Effector memory CD8-positive, alpha-beta T cell (primary cell): ENCODE results near the gene RFFL.
"Not testable (repeated sequence)": the region's sequence is repeated elsewhere in the genome, so short reads cannot be mapped to it uniquely, and the experiment has no call there.

Source experiments
- ATAC-seq: fragments of 150-1000 bp; cut with Tn5 transposase; replicated peaks from 2 replicates; pipeline ENCODE4 v1.10.0; 2021; ENCODE audit warnings: mild to moderate bottlenecking, moderate library complexity
- DNase-seq, 3 experiments: peaks; one replicate each; pipeline ENCODE4 v3.0.0; 2021
- H3K27ac Mint-ChIP-seq, 2 donors: one replicate each; pipeline ENCODE4 v1.8.0; 2022; ENCODE audit warnings: mild to moderate bottlenecking in 2 of 2, mixed read lengths in 2 of 2, moderate library complexity in 2 of 2
- H3K27me3 Mint-ChIP-seq, 2 donors: one replicate each; pipeline ENCODE4 v1.8.0; 2022; ENCODE audit warnings: mixed read lengths in 2 of 2
- H3K36me3 Mint-ChIP-seq: one replicate; pipeline ENCODE4 v1.8.0; 2022; ENCODE audit warnings: mild to moderate bottlenecking, moderate library complexity, mixed read lengths; ENCODE audit not compliant: insufficient read depth
- H3K4me1 Mint-ChIP-seq, 2 donors: one replicate each; pipeline ENCODE4 v1.8.0; 2022; ENCODE audit warnings: low read depth in 2 of 2, mixed read lengths in 2 of 2
- H3K4me3 Mint-ChIP-seq, 2 donors: one replicate each; pipeline ENCODE4 v1.8.0; 2022; ENCODE audit warnings: mild to moderate bottlenecking in 2 of 2, mixed read lengths in 2 of 2, moderate library complexity in 2 of 2
- H3K9me3 Mint-ChIP-seq, 2 donors: one replicate each; pipeline ENCODE4 v1.8.0; 2022; ENCODE audit warnings: mixed read lengths in 2 of 2

Gene RFFL

GRCh38 chr17:35003778-35004177, 59.7 kb downstream of the RFFL start:
- Mint-ChIP-seq H3K27ac (peak overlapping the region; percentile 42 to 83), H3K36me3 (peaks cover 27% of the 10 kb centered on the region), H3K9me3 (no peaks in the 10 kb centered on the region), H3K4me1 (peaks cover 0 to 5% of the 10 kb centered on the region in 2 donors), H3K4me3 (no peak overlapping the region), H3K27me3 (no peaks in the 10 kb centered on the region)
- DNase-seq, result no peak
- no peak for ATAC-seq

GRCh38 chr17:35002876-35003551, 60.5 kb downstream of the RFFL start:
- H3K4me3 Mint-ChIP-seq, result no peak overlapping the region
- no peaks in the 10 kb centered on the region for H3K9me3 Mint-ChIP-seq
- peak overlapping the region in 1 of 2 donors; percentile 83 for H3K27ac Mint-ChIP-seq
- peaks cover 4 to 9% of the 10 kb centered on the region in 2 donors for H3K4me1 Mint-ChIP-seq
- no peak for ATAC-seq
- no peaks in the 10 kb centered on the region for H3K27me3 Mint-ChIP-seq
- no peak for DNase-seq
- peaks cover 27% of the 10 kb centered on the region for H3K36me3 Mint-ChIP-seq

GRCh38 chr17:35001549-35001948, 62.0 kb downstream of the RFFL start:
- ATAC-seq (no peak), DNase-seq (no peak)
- H3K4me1 Mint-ChIP-seq, result peaks cover 5 to 7% of the 10 kb centered on the region in 2 donors
- H3K27ac Mint-ChIP-seq, result peak overlapping the region in 1 of 2 donors; percentile 72
- H3K9me3 Mint-ChIP-seq, result no peaks in the 10 kb centered on the region
- H3K4me3 Mint-ChIP-seq, result no peak overlapping the region
- no peaks in the 10 kb centered on the region for H3K27me3 Mint-ChIP-seq
- peaks cover 26% of the 10 kb centered on the region for H3K36me3 Mint-ChIP-seq

- H3K4me1 Mint-ChIP-seq, H3K9me3 Mint-ChIP-seq, H3K27me3 Mint-ChIP-seq, DNase-seq, H3K4me3 Mint-ChIP-seq, ATAC-seq: not testable (repeated sequence)
- H3K27ac Mint-ChIP-seq, result peak overlapping the region; percentile 72 to 79
- H3K36me3 Mint-ChIP-seq, result peaks cover 27% of the 10 kb centered on the region
Measured at GRCh38 chr17:35000965-35001364, 62.5 kb downstream of the RFFL start.

GRCh38 chr17:34999456-34999855, 64.1 kb downstream of the RFFL start:
- H3K4me1 Mint-ChIP-seq, result peaks cover 5 to 7% of the 10 kb centered on the region in 2 donors
- DNase-seq (no peak), ATAC-seq (no peak)
- no peaks in the 10 kb centered on the region for H3K9me3 Mint-ChIP-seq
- H3K27ac Mint-ChIP-seq, result peak overlapping the region; percentile 68 to 79
- no peaks in the 10 kb centered on the region for H3K27me3 Mint-ChIP-seq
- H3K4me3 Mint-ChIP-seq, result no peak overlapping the region
- peaks cover 38% of the 10 kb centered on the region for H3K36me3 Mint-ChIP-seq

- H3K9me3 Mint-ChIP-seq, result no peaks in the 10 kb centered on the region
- H3K27ac Mint-ChIP-seq, result peak overlapping the region; percentile 46 to 67
- peaks cover 6 to 7% of the 10 kb centered on the region in 2 donors for H3K4me1 Mint-ChIP-seq
- no peak overlapping the region for H3K4me3 Mint-ChIP-seq
- H3K27me3 Mint-ChIP-seq, result no peaks in the 10 kb centered on the region
- ATAC-seq, result peak; percentile 98
- peaks cover 35% of the 10 kb centered on the region for H3K36me3 Mint-ChIP-seq
- DNase-seq, result peak; percentile 74 to 78 (median 75)
Measured at GRCh38 chr17:34998205-34998604, 65.3 kb downstream of the RFFL start.

GRCh38 chr17:34997355-34997862, 66.1 kb downstream of the RFFL start:
- Mint-ChIP-seq H3K4me3 (no peak overlapping the region), H3K36me3 (peaks cover 30% of the 10 kb centered on the region), H3K4me1 (peaks cover 7 to 14% of the 10 kb centered on the region in 2 donors), H3K27ac (no peak overlapping the region), H3K9me3 (no peaks in the 10 kb centered on the region), H3K27me3 (no peaks in the 10 kb centered on the region)
- ATAC-seq, result no peak
- no peak for DNase-seq

GRCh38 chr17:34996422-34997285, 66.9 kb downstream of the RFFL start:
- DNase-seq (no peak), ATAC-seq (no peak)
- H3K27ac Mint-ChIP-seq, result no peak overlapping the region
- H3K4me3 Mint-ChIP-seq, result no peak overlapping the region
- no peaks in the 10 kb centered on the region for H3K27me3 Mint-ChIP-seq
- no peaks in the 10 kb centered on the region for H3K9me3 Mint-ChIP-seq
- H3K4me1 Mint-ChIP-seq, result peaks cover 7 to 15% of the 10 kb centered on the region in 2 donors
- H3K36me3 Mint-ChIP-seq, result peaks cover 31% of the 10 kb centered on the region

GRCh38 chr17:34993031-34993430, 70.5 kb downstream of the RFFL start:
- H3K4me1 Mint-ChIP-seq, result peaks cover 5 to 16% of the 10 kb centered on the region in 2 donors
- H3K4me3 Mint-ChIP-seq, result no peak overlapping the region
- no peaks in the 10 kb centered on the region for H3K9me3 Mint-ChIP-seq
- H3K27me3 Mint-ChIP-seq, result no peaks in the 10 kb centered on the region
- DNase-seq (no peak), ATAC-seq (no peak)
- H3K36me3 Mint-ChIP-seq, result peaks cover 44% of the 10 kb centered on the region
- no peak overlapping the region for H3K27ac Mint-ChIP-seq

- ATAC-seq, result no peak
- peaks cover 41% of the 10 kb centered on the region for H3K36me3 Mint-ChIP-seq
- peaks cover 4 to 15% of the 10 kb centered on the region in 2 donors for H3K4me1 Mint-ChIP-seq
- H3K4me3 Mint-ChIP-seq, result no peak overlapping the region
- peak overlapping the region in 1 of 2 donors; percentile 63 for H3K27ac Mint-ChIP-seq
- no peaks in the 10 kb centered on the region for H3K27me3 Mint-ChIP-seq
- no peak for DNase-seq
- H3K9me3 Mint-ChIP-seq, result no peaks in the 10 kb centered on the region
Measured at GRCh38 chr17:34991606-34992005, 71.9 kb downstream of the RFFL start.

- Mint-ChIP-seq H3K36me3 (peaks cover 46% of the 10 kb centered on the region), H3K4me3 (no peak overlapping the region), H3K27ac (peak overlapping the region in 1 of 2 donors; percentile 63)
Measured at GRCh38 chr17:34990921-34991365, 72.6 kb downstream of the RFFL start.

GRCh38 chr17:34989473-34989872, 74.0 kb downstream of the RFFL start:
- no peak for DNase-seq
- peaks cover 8 to 20% of the 10 kb centered on the region in 2 donors for H3K4me1 Mint-ChIP-seq
- H3K4me3 Mint-ChIP-seq, result no peak overlapping the region
- no peaks in the 10 kb centered on the region for H3K27me3 Mint-ChIP-seq
- H3K9me3 Mint-ChIP-seq, result no peaks in the 10 kb centered on the region
- H3K27ac Mint-ChIP-seq, result peak overlapping the region; percentile 58 to 75
- ATAC-seq, result no peak
- peaks cover 35% of the 10 kb centered on the region for H3K36me3 Mint-ChIP-seq

More at GRCh38 chr17:34990921-34991365, 72.6 kb downstream of the RFFL start:
- H3K4me1 Mint-ChIP-seq, result peaks cover 6 to 15% of the 10 kb centered on the region in 2 donors
- DNase-seq (no peak), ATAC-seq (peak; percentile 29)
- H3K27me3 Mint-ChIP-seq, result no peaks in the 10 kb centered on the region
- H3K9me3 Mint-ChIP-seq, result no peaks in the 10 kb centered on the region

- Mint-ChIP-seq H3K9me3 (no peaks in the 10 kb centered on the region), H3K4me1 (peaks cover 11 to 28% of the 10 kb centered on the region in 2 donors), H3K36me3 (peaks cover 35% of the 10 kb centered on the region), H3K27me3 (no peaks in the 10 kb centered on the region), H3K4me3 (no peak overlapping the region), H3K27ac (peak overlapping the region in 1 of 2 donors; percentile 75)
- no peak for ATAC-seq
- no peak for DNase-seq
Measured at GRCh38 chr17:34988644-34989043, 74.9 kb downstream of the RFFL start.
